ENCODE data around the gene C19orf12. TPM values are rescaled to one million over a fixed set of nuclear protein-coding genes. Genes with fewer than 3 reads are reported as not detected.
"Not testable (repeated sequence)": the region's sequence is repeated elsewhere in the genome, so short reads cannot be mapped to it uniquely, and the experiment has no call there.

Gene C19orf12
- total RNA-seq, 1 donor, result 8.8 TPM

- Histone ChIP-seq H3K4me3 (ENCODE audit: low read length) (no peak overlapping the region), H3K27me3 (ENCODE audit: insufficient read depth, low read length) (no peaks in the 10 kb centered on the region), H3K4me1 (ENCODE audit: insufficient read depth, low read length) (peaks cover 87% of the 10 kb centered on the region), H3K9me3 (ENCODE audit: low read depth, low read length) (no peaks in the 10 kb centered on the region)
These were observed 36.5 kb downstream of the C19orf12 start for GRCh38 chr19:29678484-29679106.

GRCh38 chr19:29677001-29677817 lies 37.9 kb downstream of the C19orf12 start:
- no peaks in the 10 kb centered on the region for H3K27me3 ChIP-seq (ENCODE audit: insufficient read depth, low read length)
- H3K4me1 ChIP-seq (ENCODE audit: insufficient read depth, low read length), result peaks cover 99% of the 10 kb centered on the region
- no peaks in the 10 kb centered on the region for H3K9me3 ChIP-seq (ENCODE audit: low read depth, low read length)
- H3K4me3 ChIP-seq (ENCODE audit: low read length), result no peak overlapping the region

DNA sequence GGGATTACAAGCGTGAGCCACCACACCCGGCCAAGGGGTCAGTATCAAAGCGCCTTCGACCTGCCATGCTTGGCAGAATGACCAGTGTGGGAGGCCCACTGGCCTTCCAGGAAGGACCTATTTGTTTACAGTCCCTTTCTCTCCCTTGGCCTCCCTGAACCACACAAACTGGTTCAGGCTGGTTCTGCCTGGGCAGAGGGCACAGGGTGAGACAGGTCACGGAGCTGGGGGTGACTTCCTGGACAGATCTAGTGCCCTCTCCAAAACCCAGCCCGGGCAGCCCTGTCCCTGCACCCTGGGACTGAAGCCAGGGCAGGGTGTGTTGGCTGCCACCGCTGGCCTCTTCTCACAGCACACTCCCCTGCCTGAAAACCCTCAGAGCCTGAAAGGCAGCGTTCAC lies 38.5 kb downstream of the C19orf12 start:
- Histone ChIP-seq H3K4me1 (ENCODE audit: insufficient read depth, low read length) (peaks cover 99% of the 10 kb centered on the region), H3K4me3 (ENCODE audit: low read length) (no peak overlapping the region), H3K27me3 (ENCODE audit: insufficient read depth, low read length) (no peaks in the 10 kb centered on the region), H3K9me3 (ENCODE audit: low read depth, low read length) (no peaks in the 10 kb centered on the region)

- H3K9me3 ChIP-seq (ENCODE audit: low read depth, low read length), result no peaks in the 10 kb centered on the region
- no peaks in the 10 kb centered on the region for H3K27me3 ChIP-seq (ENCODE audit: insufficient read depth, low read length)
- H3K4me1 ChIP-seq (ENCODE audit: insufficient read depth, low read length), result peaks cover 99% of the 10 kb centered on the region
- no peak overlapping the region for H3K4me3 ChIP-seq (ENCODE audit: low read length)
These were observed 39.3 kb downstream of the C19orf12 start for GRCh38 chr19:29675650-29676186.

DNA sequence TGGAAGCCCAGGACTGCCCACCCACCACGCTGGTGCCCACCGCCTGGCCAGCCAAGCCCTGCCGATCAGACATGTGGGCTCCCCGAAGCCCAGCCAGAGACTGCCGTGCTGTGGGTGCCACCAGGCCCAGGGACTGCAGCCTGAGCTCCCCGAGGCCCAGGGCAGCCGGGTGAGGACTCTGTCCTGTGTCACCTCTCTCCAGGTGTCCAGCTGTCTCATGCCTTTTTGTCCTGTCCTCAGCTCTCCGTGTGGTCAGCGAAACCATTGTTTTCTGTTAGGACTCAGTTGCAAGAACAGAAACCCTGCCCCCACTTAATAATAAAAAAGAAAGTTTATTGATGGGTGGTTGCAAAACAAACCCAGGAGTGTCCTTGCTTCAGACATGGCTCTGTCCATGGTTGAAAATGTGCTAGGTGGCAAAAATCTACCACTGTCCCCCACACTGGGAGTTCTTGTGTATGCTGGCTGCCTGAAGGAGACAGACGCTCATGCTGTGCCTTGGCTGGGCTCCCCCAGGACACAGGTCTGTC lies 39.9 kb downstream of the C19orf12 start:
- no peak overlapping the region for H3K4me3 ChIP-seq (ENCODE audit: low read length)
- no peaks in the 10 kb centered on the region for H3K27me3 ChIP-seq (ENCODE audit: insufficient read depth, low read length)
- peaks cover 99% of the 10 kb centered on the region for H3K4me1 ChIP-seq (ENCODE audit: insufficient read depth, low read length)
- no peaks in the 10 kb centered on the region for H3K9me3 ChIP-seq (ENCODE audit: low read depth, low read length)

- no peaks in the 10 kb centered on the region for H3K27me3 ChIP-seq (ENCODE audit: insufficient read depth, low read length)
- no peaks in the 10 kb centered on the region for H3K9me3 ChIP-seq (ENCODE audit: low read depth, low read length)
- H3K4me3 ChIP-seq (ENCODE audit: low read length), result no peak overlapping the region
- peaks cover 99% of the 10 kb centered on the region for H3K4me1 ChIP-seq (ENCODE audit: insufficient read depth, low read length)
These were observed 40.5 kb downstream of the C19orf12 start for GRCh38 chr19:29674374-29675119.

DNA sequence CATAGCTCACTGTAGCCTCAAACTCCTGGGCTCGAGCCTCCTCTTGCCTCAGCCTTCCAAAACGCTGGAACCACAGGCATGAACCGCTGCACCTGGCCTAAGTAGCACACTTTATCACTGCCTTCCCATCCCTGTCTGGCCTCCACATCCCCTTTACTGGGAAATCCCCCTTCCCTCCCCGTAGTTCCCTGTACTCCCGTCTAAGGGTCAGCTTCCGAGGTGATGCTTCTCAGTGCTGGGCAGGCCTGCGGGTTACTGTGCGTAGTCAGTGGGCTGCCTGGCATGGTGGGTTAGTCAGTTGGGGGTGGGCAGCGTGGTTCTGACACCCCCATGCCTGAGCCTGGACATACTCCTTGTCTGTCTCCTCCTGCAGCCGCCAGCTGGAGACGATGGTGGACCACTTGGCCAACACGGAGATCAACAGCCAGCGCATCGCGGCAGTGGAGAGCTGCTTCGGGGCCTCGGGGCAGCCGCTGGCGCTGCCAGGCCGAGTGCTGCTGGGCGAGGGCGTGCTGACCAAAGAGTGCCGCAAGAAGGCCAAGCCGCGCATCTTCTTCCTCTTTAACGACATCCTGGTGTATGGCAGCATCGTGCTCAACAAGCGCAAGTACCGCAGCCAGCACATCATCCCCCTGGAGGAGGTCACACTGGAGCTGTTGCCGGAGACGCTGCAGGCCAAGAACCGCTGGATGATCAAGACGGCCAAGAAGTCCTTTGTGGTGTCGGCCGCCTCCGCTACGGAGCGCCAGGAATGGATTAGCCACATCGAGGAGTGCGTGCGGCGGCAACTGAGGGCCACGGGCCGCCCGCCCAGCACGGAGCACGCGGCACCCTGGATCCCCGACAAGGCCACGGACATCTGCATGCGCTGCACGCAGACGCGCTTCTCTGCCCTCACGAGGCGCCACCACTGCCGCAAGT lies 41.4 kb downstream of the C19orf12 start:
- no peaks in the 10 kb centered on the region for H3K9me3 ChIP-seq (ENCODE audit: low read depth, low read length)
- H3K4me1 ChIP-seq (ENCODE audit: insufficient read depth, low read length), result peaks cover 99% of the 10 kb centered on the region
- no peak overlapping the region for H3K4me3 ChIP-seq (ENCODE audit: low read length)
- H3K27me3 ChIP-seq (ENCODE audit: insufficient read depth, low read length), result no peaks in the 10 kb centered on the region

DNA sequence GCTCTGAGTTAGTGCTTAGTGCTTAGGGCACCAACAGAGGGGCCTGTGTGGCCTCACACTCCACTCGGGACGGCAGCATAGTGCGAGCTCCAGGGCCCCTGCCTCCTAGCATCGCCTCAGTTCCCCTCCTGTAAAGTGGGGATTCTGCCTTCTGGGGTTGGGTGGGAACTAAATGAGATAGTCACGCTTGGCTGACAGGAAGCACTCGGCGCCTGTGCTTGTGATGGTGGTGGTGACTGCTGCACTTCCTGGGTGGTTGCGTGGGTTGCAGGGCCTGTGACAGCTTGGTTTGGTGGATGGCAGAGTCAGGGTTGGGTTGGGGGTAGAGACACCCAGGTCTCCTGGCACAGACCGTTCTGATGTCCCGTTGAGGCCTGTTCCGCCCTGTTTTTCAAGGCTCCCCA lies 42.1 kb downstream of the C19orf12 start:
- no peaks in the 10 kb centered on the region for H3K27me3 ChIP-seq (ENCODE audit: insufficient read depth, low read length)
- no peak overlapping the region for H3K4me3 ChIP-seq (ENCODE audit: low read length)
- H3K9me3 ChIP-seq (ENCODE audit: low read depth, low read length), result no peaks in the 10 kb centered on the region
- H3K4me1 ChIP-seq (ENCODE audit: insufficient read depth, low read length), result peaks cover 99% of the 10 kb centered on the region

DNA sequence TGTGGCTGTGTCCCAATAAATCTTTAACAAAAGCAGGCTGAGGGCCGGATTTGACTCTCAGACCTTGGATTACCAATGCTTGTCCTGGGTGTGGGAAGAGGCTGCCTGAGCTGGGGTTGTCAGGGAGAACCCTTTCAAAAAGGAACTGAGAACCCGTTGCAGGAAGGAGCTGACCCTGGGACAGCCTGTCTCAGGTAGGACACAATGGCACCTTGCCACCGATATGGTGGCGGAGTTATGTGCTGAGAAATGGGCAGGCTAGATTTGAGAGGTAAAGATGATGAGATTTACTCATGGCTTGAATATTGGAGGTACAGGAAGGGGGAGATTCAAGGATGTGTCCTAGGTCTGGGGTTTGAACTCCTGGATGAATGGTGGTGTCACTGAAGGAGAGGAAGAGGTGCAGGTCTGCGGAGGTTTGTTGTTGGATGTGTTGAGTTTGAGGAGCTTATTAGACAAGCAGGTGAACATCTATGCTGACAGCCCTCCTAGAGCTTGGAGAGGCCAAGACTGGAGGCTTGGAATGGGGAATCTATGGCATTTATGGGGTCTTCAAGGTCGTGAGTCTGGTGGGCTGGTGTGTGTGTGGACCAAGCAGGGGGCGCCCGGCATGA lies 42.6 kb downstream of the C19orf12 start:
- Histone ChIP-seq H3K9me3 (ENCODE audit: low read depth, low read length) (no peaks in the 10 kb centered on the region), H3K4me3 (ENCODE audit: low read length) (no peak overlapping the region), H3K27me3 (ENCODE audit: insufficient read depth, low read length) (no peaks in the 10 kb centered on the region), H3K4me1 (ENCODE audit: insufficient read depth, low read length) (peaks cover 100% of the 10 kb centered on the region)

DNA sequence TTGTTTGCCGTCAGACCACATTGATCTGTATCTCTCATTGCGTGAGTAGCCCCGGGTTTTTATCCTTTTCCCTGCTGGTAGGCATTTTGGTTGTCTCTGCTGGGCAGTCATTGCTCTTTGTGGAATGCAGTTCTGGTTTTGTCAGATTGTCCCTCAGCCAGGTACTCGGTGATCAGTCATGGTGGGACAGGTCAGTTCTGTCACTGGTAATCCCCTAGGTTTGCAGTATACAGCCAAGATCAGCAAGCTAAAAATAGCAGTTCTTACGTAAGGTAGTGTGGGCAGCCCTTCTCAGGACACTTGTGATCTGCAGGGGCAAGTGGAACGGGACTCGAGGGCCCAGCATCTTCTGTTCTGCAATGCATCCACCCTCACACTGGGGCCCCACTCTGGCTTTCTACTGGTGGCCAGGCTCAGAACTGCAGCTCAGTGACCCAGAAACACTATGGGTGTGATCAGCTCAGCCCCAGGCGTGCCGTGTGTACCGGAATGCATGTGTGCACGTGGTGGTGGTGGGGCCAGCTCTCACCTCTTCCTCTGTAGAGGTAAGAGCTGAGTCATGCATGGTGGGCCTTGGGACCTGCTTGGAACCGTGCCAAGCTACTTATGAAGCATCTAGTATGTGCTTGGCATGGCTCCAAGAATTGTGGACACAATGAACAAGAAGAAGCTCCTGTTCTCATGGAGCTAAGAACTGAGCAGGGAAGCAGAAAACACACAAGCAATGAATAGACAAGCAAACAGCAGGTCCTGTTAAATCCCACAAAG lies 43.5 kb downstream of the C19orf12 start:
- Histone ChIP-seq H3K9me3 (ENCODE audit: low read depth, low read length) (no peaks in the 10 kb centered on the region), H3K4me3 (ENCODE audit: low read length) (no peak overlapping the region), H3K27me3 (ENCODE audit: insufficient read depth, low read length) (no peaks in the 10 kb centered on the region), H3K4me1 (ENCODE audit: insufficient read depth, low read length) (peaks cover 100% of the 10 kb centered on the region)

- H3K9me3 ChIP-seq (ENCODE audit: low read depth, low read length); H3K4me3 ChIP-seq (ENCODE audit: low read length); H3K27me3 ChIP-seq (ENCODE audit: insufficient read depth, low read length): not testable (repeated sequence)
- peaks cover 100% of the 10 kb centered on the region for H3K4me1 ChIP-seq (ENCODE audit: insufficient read depth, low read length)
These were observed 44.1 kb downstream of the C19orf12 start for GRCh38 chr19:29671026-29671392.

GRCh38 chr19:29670255-29670654 lies 44.8 kb downstream of the C19orf12 start:
- peaks cover 97% of the 10 kb centered on the region for H3K4me1 ChIP-seq (ENCODE audit: insufficient read depth, low read length)
- H3K4me3 ChIP-seq (ENCODE audit: low read length), result no peak overlapping the region
- no peaks in the 10 kb centered on the region for H3K9me3 ChIP-seq (ENCODE audit: low read depth, low read length)
- H3K27me3 ChIP-seq (ENCODE audit: insufficient read depth, low read length), result no peaks in the 10 kb centered on the region

Data from mononuclear cell (primary cell).